HG03066 (cell line): ENCODE measurements around the gene CUBN.

Source experiments
- ATAC-seq: cut with Tn5 transposase; IDR thresholded peaks from one replicate; pipeline ENCODE4 v1.9.1; 2021; ENCODE audit warnings: low read depth; ENCODE audit not compliant: unreplicated experiment

The CUBN gene

GRCh38 chr10:17129741-17130140, at the start of gene CUBN:
CUBN (minus strand) TSS chr10:17129811; CDS start chr10:17129765, 46 bp downstream.
- ATAC-seq, result no peak

DNA sequence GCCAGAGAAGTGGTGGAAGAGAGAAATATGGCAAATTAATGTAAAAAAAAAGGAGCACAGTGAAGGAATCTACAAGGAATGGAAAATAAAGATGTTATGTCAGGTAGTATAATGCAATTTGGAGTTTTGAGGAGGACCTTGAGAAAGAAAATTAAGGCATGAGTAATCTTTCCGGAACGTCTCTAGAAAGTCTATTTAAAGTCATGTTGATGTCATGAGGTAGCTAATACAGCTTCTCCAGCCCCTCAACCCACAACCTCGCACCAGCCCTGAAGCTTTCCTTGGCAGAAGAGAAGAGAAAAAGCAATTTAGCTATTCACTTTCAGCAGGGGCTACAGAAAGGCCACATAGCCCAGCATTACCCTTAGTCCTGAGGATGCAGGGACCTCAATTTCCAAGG, 49.4 kb upstream of the CUBN start:
- ATAC-seq, result no peak

- no peak for ATAC-seq
Measured at GRCh38 chr10:17178006-17178405, 48.4 kb upstream of the CUBN start.

GRCh38 chr10:17177014-17177413, 47.4 kb upstream of the CUBN start:
- no peak for ATAC-seq

DNA sequence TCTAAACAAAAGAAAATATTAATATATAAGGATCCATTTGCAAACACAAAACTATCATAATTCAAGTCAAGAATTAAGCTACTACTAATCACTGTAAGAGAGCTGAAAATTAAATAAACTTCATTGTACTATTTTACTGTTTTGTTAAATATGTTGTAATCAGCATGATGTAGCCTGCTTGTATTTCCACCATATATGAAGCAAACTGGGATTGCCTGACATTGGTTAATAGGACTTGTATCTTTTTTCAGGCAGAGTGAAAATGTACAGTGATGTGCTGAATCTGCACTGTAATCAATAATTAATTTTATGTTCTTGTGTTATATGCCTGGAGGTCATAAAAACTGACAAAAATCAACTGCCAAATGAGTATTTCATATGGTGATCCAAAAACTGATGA, 46.5 kb upstream of the CUBN start:
- no peak for ATAC-seq

GRCh38 chr10:17175551-17175950, 45.9 kb upstream of the CUBN start:
- ATAC-seq, result no peak

DNA sequence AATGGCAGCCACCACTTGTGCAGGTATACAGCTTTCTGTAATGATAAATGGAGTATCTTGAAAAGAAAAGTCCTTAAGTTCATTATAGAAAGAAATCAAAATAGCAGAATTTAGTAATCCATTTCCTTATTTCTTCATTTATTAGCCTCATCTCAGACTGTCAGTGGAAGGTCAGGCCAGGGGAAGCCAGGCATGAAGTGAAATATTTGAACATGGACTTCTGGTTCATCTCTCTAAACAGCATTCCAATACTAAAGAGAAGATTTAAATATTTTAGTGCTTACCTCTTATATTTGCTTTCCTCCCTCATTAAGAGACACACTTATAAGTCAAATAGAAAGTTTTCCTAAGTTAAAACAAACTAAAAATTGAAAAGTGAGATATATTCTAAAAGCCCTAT, 45.0 kb upstream of the CUBN start:
- ATAC-seq, result no peak

DNA sequence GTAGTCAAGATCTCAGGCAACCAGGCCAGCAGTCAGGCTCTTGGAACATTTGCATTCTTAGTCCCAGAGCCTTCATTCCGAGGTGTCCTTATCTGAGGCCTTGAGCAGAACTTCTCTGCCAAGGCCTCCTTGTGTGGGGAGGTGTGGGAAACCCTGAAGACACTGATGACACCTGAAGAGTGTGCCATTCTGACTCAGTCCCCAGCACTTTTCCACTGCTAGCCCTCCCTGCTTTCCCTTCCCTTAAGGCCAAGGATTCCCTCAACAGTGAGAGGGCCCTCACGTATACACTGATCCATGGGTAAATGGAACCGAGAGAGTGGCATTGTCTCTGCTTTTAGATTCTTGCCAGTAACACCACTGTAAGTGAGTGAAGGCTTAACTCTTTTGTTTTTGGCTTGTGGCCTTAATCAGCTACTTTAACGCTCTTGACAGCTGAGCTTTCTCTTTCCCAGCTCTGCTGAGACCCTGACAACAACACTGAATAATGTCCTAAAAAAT, 41.6 kb upstream of the CUBN start:
- no peak for ATAC-seq

DNA sequence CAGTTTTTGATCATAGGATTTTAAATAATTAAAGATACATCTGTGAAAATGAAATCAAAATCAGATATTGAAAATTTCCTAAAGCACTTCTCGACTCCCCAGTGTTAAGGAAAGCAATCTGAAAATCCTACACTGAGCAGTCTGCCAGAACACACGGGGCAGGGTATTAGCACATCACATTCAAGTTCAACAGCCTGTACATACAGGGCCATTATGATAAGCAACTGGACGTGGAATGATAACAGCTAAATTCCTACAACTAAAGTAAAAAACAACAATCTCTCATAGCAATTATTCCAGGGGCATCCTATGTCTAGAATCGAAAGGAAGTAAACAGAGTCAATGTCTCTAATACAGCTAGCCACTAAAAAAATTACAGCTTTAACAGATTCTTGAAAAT, 40.2 kb upstream of the CUBN start:
- ATAC-seq, result no peak

- ATAC-seq, result no peak
Measured at GRCh38 chr10:17166699-17167098, 37.1 kb upstream of the CUBN start.

DNA sequence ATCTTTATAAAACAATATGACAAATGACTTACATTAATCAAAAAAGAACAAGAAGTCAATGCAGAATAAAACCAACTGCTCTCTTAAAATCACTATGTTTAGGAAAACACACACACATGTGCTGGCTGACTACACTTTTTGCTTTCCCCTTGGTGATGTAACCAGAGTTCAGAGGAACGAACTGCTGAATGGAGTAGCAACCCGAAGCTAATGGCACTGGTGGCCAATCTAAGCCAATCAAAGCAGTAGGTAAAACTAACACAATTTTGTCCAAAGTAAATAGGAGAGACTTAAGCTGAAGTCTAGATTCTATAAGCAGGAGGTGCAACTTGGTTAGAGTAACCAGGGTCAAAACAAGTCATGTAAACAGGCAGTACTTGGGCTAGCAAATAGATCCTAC, 33.2 kb upstream of the CUBN start:
- ATAC-seq, result no peak

GRCh38 chr10:17161775-17162174, 32.2 kb upstream of the CUBN start:
- ATAC-seq, result no peak

- no peak for ATAC-seq
Measured at GRCh38 chr10:17157024-17157423, 27.4 kb upstream of the CUBN start.

DNA sequence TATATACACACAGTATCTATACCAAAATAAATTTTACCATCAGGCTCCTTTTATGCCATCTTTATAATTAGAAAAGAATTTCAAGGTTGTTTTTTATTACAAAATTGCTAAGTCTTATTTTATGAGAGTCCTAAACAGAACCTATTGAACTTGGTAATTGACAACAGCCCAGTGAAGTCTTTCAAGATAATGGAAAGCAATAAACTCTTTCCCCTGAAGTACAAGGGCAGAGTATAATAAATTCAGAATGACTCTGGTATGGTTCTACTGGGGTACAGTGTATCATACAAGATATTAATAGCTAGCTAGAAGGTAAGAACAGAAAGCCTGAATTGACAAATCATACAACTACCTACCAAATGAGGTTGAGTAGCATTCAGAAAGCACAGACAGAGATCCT, 26.2 kb upstream of the CUBN start:
- no peak for ATAC-seq

DNA sequence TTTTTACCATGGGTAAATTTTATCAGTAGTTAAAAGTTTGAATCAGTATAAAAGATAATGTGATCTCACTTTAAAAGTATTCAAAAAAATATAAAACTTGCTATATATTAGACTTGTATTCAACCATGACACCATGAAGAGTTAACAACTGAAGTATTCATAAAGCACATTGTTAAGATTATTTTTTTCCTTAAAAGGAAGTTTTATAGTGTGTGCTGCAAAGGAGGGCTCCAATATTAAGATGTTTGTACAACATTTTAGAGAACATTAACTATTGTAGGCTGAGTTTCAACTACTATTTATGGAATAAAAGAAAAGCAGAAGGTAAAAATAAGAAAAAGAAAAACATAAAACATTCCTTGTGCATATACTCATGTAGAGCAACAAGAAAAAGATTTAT, 24.5 kb upstream of the CUBN start:
- ATAC-seq, result no peak

DNA sequence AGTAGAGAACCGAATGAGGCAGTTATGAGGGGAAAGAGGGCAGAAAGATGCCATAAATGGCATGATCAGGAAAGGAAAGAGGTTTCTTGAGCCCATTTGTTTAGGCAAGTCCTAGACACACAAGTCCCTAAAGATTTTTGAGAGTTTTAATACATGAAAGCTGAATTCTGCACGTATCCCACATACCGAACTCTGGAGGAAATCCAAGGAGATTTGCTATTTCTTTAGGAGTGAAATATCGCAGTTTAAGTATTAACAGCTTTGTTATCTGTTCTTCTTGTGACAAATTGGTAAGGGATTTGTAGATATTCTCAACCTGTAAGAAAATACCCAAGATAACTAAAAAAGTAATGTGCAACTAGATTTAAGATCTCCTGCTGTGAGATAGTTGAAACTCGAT, 23.7 kb upstream of the CUBN start:
- no peak for ATAC-seq

DNA sequence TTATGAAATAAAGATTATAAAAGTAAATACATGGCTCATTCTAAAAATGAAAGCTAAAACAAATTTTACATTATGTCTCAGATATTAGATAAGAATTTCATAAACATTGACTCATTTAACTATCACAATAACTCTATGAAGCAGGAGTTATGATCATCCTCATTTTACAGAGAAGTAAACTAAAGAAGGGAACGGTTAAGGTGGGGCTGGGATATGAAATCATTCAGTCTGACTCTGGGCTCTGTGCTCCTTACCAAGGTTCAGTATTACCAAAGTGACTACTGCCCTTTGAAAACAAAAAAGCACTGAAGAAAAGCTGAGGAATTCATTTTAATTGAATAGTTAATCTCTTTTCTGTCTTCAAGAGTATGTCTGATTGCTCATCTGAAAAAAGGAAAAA, 22.1 kb upstream of the CUBN start:
- no peak for ATAC-seq

DNA sequence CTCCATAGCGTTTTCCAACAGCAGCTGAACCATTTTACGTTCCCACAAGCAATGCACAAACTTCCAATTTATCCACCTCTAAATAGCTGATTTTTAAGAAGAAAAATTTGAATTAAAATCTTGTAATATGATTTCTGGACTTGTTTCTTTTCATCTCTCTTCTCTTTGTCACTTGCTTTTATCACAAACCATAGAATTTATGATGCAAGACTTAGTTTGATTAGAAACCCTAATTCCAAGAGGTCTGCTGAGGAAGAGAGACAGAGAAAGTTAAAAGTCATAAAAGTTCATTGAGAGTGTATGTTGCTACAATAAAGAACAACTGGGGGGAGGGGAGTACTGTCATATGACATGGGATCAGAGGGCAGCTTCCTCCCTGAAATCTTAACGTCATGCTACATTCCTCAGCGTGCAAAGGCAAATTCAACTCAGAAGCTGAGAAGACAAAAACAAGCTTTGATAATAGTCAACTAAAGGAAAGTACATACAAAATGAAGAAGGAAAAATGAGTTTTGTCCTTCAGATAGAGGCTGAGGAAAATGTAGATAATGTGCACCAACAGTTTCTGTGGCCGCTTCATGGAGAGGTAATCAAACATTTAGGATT, 18.4 kb upstream of the CUBN start:
- ATAC-seq, result no peak

GRCh38 chr10:17146892-17147291, 17.3 kb upstream of the CUBN start:
- ATAC-seq, result no peak

DNA sequence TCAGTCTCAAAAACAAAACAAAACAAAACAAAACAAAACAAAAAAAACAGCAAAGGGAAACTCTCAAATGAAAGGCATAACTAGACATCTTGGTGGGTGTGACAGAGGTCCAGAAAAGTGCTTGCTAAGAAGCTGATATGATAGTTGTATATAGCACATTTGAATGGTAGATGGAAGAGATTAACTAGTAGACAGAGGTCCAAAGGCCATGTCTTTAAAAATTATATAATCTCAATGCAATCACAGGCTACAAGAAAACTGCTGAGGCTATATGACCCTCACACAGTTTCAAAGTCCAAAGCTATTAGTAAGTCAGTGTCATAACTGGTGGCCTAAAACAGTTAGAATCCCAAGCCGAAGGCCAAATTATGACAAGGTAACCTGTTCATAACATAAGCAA, 15.6 kb upstream of the CUBN start:
- no peak for ATAC-seq

DNA sequence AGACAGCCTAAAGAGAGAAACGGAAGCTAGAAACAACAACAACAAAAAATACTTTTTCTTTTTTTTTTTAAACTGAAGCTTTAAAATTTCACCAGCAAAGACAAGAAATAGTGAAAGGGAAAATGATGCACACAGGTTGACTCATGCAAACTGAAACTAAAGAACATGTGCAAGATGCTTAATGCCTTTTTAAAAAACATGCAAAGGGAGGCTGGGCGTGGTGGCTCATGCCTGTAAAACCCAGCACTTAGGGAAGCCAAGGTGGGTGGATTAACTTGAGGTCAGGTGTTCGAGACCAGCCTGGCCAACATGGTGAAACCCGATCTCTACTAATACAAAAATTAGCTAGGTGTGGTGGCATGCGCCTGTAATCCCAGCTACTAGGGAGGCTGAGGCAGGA, 15.1 kb upstream of the CUBN start:
- ATAC-seq, result no peak

- no peak for ATAC-seq
Measured at GRCh38 chr10:17144032-17144431, 14.4 kb upstream of the CUBN start.

GRCh38 chr10:17143055-17143690, 13.6 kb upstream of the CUBN start:
- ATAC-seq, result no peak
